Psoas muscle (tissue), 8 donors: ENCODE measurements around the gene TAS1R3. TPM values are rescaled to one million over a fixed set of nuclear protein-coding genes. Genes with fewer than 3 reads are reported as not detected.

Source experiments
- ATAC-seq, 4 donors: fragments of 200-7000 bp; cut with Tn5 transposase; one replicate each; pipeline ENCODE4 v1.9.1; 2020; ENCODE audit warnings: moderate library complexity in 3 of 4, mild to moderate bottlenecking in 2 of 4
- DNase-seq, 2 donors: peaks; one replicate each; pipeline ENCODE4 v3.0.0-alpha.2; 2020
- H3K27ac ChIP-seq: fragments of 200-600 bp; one replicate; pipeline ENCODE4 v1.8.0; 2022
- H3K27me3 ChIP-seq, 3 donors: fragments of 200-600 bp in 1 of 3; one replicate each; pipeline versions ENCODE4 v1.6.1 to v1.8.0; 2013 to 2022; ENCODE audit warnings: low read length in 2 of 3, mild to moderate bottlenecking in 2 of 3, moderate library complexity in 1 of 3; ENCODE audit not compliant: insufficient read depth in 3 of 3
- H3K36me3 ChIP-seq, 2 donors: fragments of 200-600 bp in 1 of 2; one replicate each; pipeline versions ENCODE4 v1.6.1 to v1.8.0; 2013 to 2022; ENCODE audit warnings: low read depth in 1 of 2, mild to moderate bottlenecking in 1 of 2, moderate library complexity in 1 of 2; ENCODE audit not compliant: insufficient read depth in 1 of 2
- H3K4me1 ChIP-seq: fragments of 200-600 bp; one replicate; pipeline ENCODE4 v1.8.0; 2022
- H3K4me3 ChIP-seq: fragments of 200-600 bp; one replicate; pipeline ENCODE4 v1.8.0; 2022; ENCODE audit warnings: mild to moderate bottlenecking
- H3K9me3 ChIP-seq: fragments of 200-600 bp; one replicate; pipeline ENCODE4 v1.8.0; 2022
- WGBS, 3 donors: extraction: QIAGEN DNeasy Blood & Tissue Kit; methylation state at CpG; one replicate each; pipeline versions ENCODE4 v1.1.6 to v1.1.7; 2013; 5-methylcytosine and 5-hydroxymethylcytosine counted together
- intact Hi-C, 2 donors: fragments of 100-400 bp; cut with DNase I; formaldehyde crosslinking; loops; one replicate each; pipeline versions ENCODE4 v1.11.0 to v1.14.2; 2022
- polyA plus RNA-seq, 3 donors: library from polyadenylated mRNA; stranded (reverse); fragments of 200-250 nt; gene quantifications; one replicate each; pipeline ENCODE4 v1.2.3, GENCODE V29; 2013
- total RNA-seq, 4 donors: library from RNA; stranded (reverse); fragmentation: NEBNext Ultra II Directional in 2 of 4; extraction: Animal tissue kit (Norgen Biotek cat#: 25700) in 2 of 4; gene quantifications; one replicate each; pipeline versions ENCODE4 v1.2.1 to v1.2.4, GENCODE V29; 2021 to 2023
- TF ChIP-seq, protein P1 (sequence below): fragments of 200-600 bp; IDR thresholded peaks from one replicate; pipeline ENCODE4 v1.8.0; 2022; ENCODE audit warnings: antibody characterized with exemption
- donor health status: healthy with polysubstance abuse.
- donor health status: DM: no; HTN: no; CAD: no; lungs with moderate emphysema.
- donor health status: Bipolar disorder and iron deficiency.
- donor health status: healthy.
- donor health status: DM: yes; HTN: yes; CAD: no.
- donor health status: DM: no; HTN: no; CAD: no.
- donor health status: DM: no; HTN: no; CAD: no.
- donor health status: DM: yes; HTN: yes; CAD: no.

TAS1R3 gene
- total and polyA plus RNA-seq, 7 donors, result 0.06 to 0.25 (median 0.09) TPM; not detected in 1

DNA sequence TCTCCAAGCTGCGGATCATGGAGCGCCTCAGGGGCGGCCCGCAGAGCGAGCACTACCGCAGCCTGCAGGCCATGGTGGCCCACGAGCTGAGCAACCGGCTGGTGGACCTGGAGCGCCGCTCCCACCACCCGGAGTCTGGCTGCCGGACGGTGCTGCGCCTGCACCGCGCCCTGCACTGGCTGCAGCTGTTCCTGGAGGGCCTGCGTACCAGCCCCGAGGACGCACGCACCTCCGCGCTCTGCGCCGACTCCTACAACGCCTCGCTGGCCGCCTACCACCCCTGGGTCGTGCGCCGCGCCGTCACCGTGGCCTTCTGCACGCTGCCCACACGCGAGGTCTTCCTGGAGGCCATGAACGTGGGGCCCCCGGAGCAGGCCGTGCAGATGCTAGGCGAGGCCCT, 3.8 kb upstream of the TAS1R3 start:
- TF ChIP-seq, protein P1, sequence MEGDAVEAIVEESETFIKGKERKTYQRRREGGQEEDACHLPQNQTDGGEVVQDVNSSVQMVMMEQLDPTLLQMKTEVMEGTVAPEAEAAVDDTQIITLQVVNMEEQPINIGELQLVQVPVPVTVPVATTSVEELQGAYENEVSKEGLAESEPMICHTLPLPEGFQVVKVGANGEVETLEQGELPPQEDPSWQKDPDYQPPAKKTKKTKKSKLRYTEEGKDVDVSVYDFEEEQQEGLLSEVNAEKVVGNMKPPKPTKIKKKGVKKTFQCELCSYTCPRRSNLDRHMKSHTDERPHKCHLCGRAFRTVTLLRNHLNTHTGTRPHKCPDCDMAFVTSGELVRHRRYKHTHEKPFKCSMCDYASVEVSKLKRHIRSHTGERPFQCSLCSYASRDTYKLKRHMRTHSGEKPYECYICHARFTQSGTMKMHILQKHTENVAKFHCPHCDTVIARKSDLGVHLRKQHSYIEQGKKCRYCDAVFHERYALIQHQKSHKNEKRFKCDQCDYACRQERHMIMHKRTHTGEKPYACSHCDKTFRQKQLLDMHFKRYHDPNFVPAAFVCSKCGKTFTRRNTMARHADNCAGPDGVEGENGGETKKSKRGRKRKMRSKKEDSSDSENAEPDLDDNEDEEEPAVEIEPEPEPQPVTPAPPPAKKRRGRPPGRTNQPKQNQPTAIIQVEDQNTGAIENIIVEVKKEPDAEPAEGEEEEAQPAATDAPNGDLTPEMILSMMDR, result no peak
- no peak overlapping the region for H3K4me3 ChIP-seq
- intact Hi-C loops, result no loop called here
- 84 to 92% (median 88%) methylated on average over 33 to 40 of the region's 40 CpGs for WGBS, 3 donors
- H3K4me1 ChIP-seq, result peaks cover 44% of the 10 kb centered on the region
- H3K36me3 ChIP-seq, result peaks cover 0 to 25% of the 10 kb centered on the region in 2 donors
- H3K27ac ChIP-seq, result no peak overlapping the region
- no peaks in the 10 kb centered on the region for H3K9me3 ChIP-seq
- H3K27me3 ChIP-seq, result no peaks in the 10 kb centered on the region
- DNase-seq (no peak), ATAC-seq (no peak)

DNA sequence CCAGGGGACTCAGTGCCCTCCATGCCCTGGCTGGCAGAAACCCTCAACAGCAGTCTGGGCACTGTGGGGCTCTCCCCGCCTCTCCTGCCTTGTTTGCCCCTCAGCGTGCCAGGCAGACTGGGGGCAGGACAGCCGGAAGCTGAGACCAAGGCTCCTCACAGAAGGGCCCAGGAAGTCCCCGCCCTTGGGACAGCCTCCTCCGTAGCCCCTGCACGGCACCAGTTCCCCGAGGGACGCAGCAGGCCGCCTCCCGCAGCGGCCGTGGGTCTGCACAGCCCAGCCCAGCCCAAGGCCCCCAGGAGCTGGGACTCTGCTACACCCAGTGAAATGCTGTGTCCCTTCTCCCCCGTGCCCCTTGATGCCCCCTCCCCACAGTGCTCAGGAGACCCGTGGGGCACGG, 2.8 kb upstream of the TAS1R3 start:
- TF ChIP-seq, protein P1, result no peak
- H3K27ac ChIP-seq, result no peak overlapping the region
- no peaks in the 10 kb centered on the region for H3K27me3 ChIP-seq
- DNase-seq, result no peak
- no peak for ATAC-seq
- intact Hi-C loops, result loop anchor here in 1 of 2 donors (2.0 kb wide), 1 partner anchor 15 kb away; no protein-coding TSS in a partner anchor
- no peaks in the 10 kb centered on the region for H3K9me3 ChIP-seq
- H3K36me3 ChIP-seq, result peaks cover 0 to 25% of the 10 kb centered on the region in 2 donors
- 65 to 78% (median 76%) methylated on average over 11 to 15 of the region's 15 CpGs for WGBS, 3 donors
- H3K4me1 ChIP-seq, result peaks cover 42% of the 10 kb centered on the region
- H3K4me3 ChIP-seq, result no peak overlapping the region

DNA sequence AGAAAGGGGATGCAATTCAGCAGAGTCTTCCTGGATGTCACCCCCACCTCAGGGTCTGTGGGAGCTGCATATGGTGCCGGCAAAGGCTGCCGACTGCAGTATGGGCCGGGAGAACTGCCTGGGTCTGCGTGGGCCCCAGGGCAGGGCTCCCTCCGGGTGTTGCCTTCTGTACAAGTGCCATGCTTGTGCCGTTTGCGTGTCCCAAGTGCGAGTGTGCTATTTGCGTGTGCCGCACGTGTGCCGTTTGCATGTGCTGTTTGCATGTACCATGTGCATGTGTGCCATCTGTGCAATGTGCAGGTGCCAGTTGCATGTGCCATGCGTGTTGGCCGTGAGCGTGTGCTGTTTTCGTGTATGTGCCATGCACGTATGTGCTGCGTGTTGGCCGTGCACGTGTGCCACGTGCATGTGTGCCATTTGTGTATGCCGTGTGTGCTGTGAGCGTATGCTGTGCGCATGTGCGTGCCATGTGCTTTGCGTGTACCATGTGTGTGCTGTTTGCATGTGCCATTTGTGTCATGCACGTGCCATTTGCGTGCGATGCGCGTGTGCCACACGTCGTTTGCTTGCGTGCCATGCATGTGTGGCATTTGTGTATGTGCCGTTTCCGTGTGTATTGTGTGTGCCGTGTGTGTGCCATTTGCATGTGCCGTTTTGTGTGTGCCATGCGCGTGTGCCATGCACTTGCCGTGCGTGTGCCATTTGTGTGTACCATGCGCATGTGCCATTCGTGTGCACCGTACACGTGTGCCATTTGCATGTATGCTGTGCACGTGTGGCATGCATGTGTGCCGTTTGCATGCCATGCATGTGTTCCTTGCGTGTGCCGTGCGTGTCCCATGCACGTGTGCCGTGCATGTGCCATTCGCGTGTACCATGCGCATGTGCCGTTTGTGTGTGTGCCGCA, 1.5 kb upstream of the TAS1R3 start:
- Histone ChIP-seq H3K27me3 (no peaks in the 10 kb centered on the region), H3K4me3 (no peak overlapping the region), H3K36me3 (peaks cover 0 to 25% of the 10 kb centered on the region in 2 donors), H3K4me1 (peaks cover 47% of the 10 kb centered on the region), H3K27ac (no peak overlapping the region), H3K9me3 (no peaks in the 10 kb centered on the region)
- DNase-seq (no peak), ATAC-seq (no peak)
- 71 to 86% (median 79%) methylated on average over 58 of the region's 58 CpGs for WGBS, 3 donors
- intact Hi-C loops, result loop anchor here in 1 of 2 donors (2.0 kb wide), 1 partner anchor 13 kb away; no protein-coding TSS in a partner anchor
- TF ChIP-seq, protein P1, result no peak

DNA sequence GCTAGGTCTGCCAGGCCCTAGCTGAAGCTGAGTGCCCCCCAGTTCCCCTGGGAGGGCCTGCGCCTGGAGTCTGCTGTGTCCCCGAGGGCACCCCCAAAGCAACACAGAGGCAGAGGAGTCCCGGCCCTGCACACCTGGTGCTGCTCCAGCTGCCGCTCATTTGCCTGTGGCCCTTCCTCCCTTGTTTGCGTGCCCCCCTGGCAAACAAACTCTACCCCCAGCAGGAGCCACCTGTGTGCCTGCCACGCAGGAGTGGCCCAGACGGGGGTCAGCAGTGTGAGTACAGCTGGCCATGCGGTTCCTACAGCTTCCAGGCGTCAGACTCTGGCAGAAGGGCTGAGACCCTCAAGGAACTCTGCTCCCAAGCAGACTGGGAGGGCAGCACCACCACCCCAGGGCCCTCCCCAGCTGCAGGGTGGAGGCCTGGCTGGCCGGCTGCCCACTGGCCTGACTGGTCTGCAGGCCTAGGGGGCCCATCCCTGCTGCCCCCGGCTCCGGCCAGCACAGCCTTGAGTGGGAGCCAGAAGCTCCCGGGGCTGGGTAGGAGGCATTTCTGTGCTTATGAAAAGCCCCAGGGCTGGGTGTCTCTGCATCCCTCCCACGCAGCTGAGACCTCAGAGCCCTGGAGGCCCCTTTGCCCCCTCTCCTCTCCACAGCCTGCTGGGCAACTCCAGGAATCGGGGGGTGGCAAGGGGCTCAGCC, 563 bp upstream of the TAS1R3 start:
- Histone ChIP-seq H3K27ac (no peak overlapping the region), H3K27me3 (no peaks in the 10 kb centered on the region), H3K9me3 (no peaks in the 10 kb centered on the region), H3K36me3 (peaks cover 0 to 32% of the 10 kb centered on the region in 2 donors), H3K4me1 (peaks cover 44% of the 10 kb centered on the region), H3K4me3 (no peak overlapping the region)
- ATAC-seq (peak in 2 of 4 donors; percentile 1 to 4), DNase-seq (no peak)
- WGBS, 3 donors, result 23 to 38% (median 25%) methylated on average over 12 to 15 of the region's 15 CpGs
- TF ChIP-seq, protein P1, result no peak
- intact Hi-C loops, result no loop called here
